IMR-90 (cell line): ENCODE data around the gene HAGH. TPM values are rescaled to one million over a fixed set of nuclear protein-coding genes. Genes with fewer than 3 reads are reported as not detected.

Experiments used
- ATAC-seq: fragments of 200-7000 bp; cut with Tn5 transposase; 2 replicates; pipeline ENCODE4 v1.9.1; 2020; ENCODE audit warnings: low read depth, mild to moderate bottlenecking, moderate library complexity
- BruUV-seq: library from RNA; stranded (reverse); fragments of 400-500 nt; replicated peaks from 2 replicates; lab custom pipeline; 2021; lab: Mats Ljungman, UMichigan
- CTCF ChIA-PET: fragments of 300-600 bp; formaldehyde crosslinking; extraction: SDS; loops from one replicate; lab custom pipeline; 2021; ENCODE audit warnings: antibody characterized with exemption; lab: Yijun Ruan, JAX
- POLR2A ChIA-PET: fragments of 300-600 bp; sonication (Branson Sonifier 250); formaldehyde crosslinking; loops from one replicate; lab custom pipeline; 2022; ENCODE audit warnings: antibody characterized with exemption; ENCODE audit not compliant: unreplicated experiment; lab: Charles Lee
- DNase-seq: peaks from one replicate; pipeline ENCODE4 v3.0.0; 2013
- H2AFZ ChIP-seq: replicated peaks from 2 replicates; pipeline ENCODE3; 2013; ENCODE audit warnings: low read length, mild to moderate bottlenecking; ENCODE audit not compliant: poor library complexity
- H2AK5ac ChIP-seq: 2 replicates; pipeline ENCODE4 v1.6.1; 2013; ENCODE audit warnings: low read depth, low read length, inconsistent platforms
- H2AK9ac ChIP-seq: replicated peaks from 2 replicates; pipeline ENCODE3; 2013; ENCODE audit warnings: mild to moderate bottlenecking, low read depth, low read length, moderate library complexity; ENCODE audit not compliant: poor library complexity
- H2BK120ac ChIP-seq: 2 replicates; pipeline ENCODE4 v1.6.1; 2013; ENCODE audit warnings: low read depth, low read length, inconsistent platforms
- H2BK15ac ChIP-seq: 3 replicates; pipeline ENCODE4 v1.6.1; 2013; ENCODE audit warnings: low read depth, low read length, inconsistent platforms
- H2BK20ac ChIP-seq: 2 replicates; pipeline ENCODE4 v1.6.1; 2013; ENCODE audit warnings: low read depth, mild to moderate bottlenecking, inconsistent platforms, low read length, moderate library complexity
- H2BK5ac ChIP-seq: 2 replicates; pipeline ENCODE4 v1.6.1; 2013; ENCODE audit warnings: mild to moderate bottlenecking, low read depth, low read length, inconsistent platforms; ENCODE audit not compliant: poor library complexity, severe bottlenecking
- H3K14ac ChIP-seq: replicated peaks from 2 replicates; pipeline ENCODE4 v1.6.1; 2013; ENCODE audit warnings: low read depth, low read length, inconsistent platforms
- H3K18ac ChIP-seq: 2 replicates; pipeline ENCODE4 v1.6.1; 2013; ENCODE audit warnings: low read depth, low read length, control low read depth
- H3K23ac ChIP-seq: 2 replicates; pipeline ENCODE4 v1.6.1; 2013; ENCODE audit warnings: low read depth, low read length, inconsistent platforms
- H3K27ac ChIP-seq: 2 replicates; pipeline ENCODE4 v1.5.1; 2013; ENCODE audit warnings: mild to moderate bottlenecking, control low read depth, low read length; ENCODE audit not compliant: insufficient read depth
- H3K27me3 ChIP-seq: 2 replicates; pipeline ENCODE4 v1.6.1; 2013; ENCODE audit warnings: low read length; ENCODE audit not compliant: control insufficient read depth, insufficient read depth
- H3K36me3 ChIP-seq: 2 replicates; pipeline ENCODE4 v1.6.1; 2013; ENCODE audit warnings: low read length, mixed read lengths; ENCODE audit not compliant: control insufficient read depth, insufficient read depth
- H3K4ac ChIP-seq: 2 replicates; pipeline ENCODE4 v1.6.1; 2013; ENCODE audit warnings: low read depth, low read length, inconsistent platforms
- H3K4me1 ChIP-seq: 2 replicates; pipeline ENCODE4 v1.6.1; 2013; ENCODE audit warnings: low read length, mixed read lengths; ENCODE audit not compliant: control insufficient read depth, insufficient read depth
- H3K4me2 ChIP-seq: 2 replicates; pipeline ENCODE4 v1.6.1; 2013; ENCODE audit warnings: low read depth, mild to moderate bottlenecking, control low read depth, low read length, moderate library complexity
- H3K4me3 ChIP-seq: 2 replicates; pipeline ENCODE4 v1.5.1; 2013; ENCODE audit warnings: low read depth, mild to moderate bottlenecking, control low read depth, low read length, moderate library complexity; ENCODE audit not compliant: insufficient read depth
- H3K56ac ChIP-seq: 2 replicates; pipeline ENCODE4 v1.6.1; 2013; ENCODE audit warnings: low read length, inconsistent platforms; ENCODE audit not compliant: insufficient read depth; ENCODE audit errors: extremely low read depth
- H3K79me1 ChIP-seq, 2 experiments: 2 replicates each; pipeline ENCODE4 v1.6.1; 2013; ENCODE audit warnings: low read length in 2 of 2, inconsistent platforms in 1 of 2, low read depth in 1 of 2
- H3K9ac ChIP-seq: 2 replicates; pipeline ENCODE4 v1.6.1; 2013; ENCODE audit warnings: low read depth, low read length, control low read depth
- H3K9me1 ChIP-seq: 2 replicates; pipeline ENCODE4 v1.6.1; 2013; ENCODE audit warnings: low read length, inconsistent platforms; ENCODE audit not compliant: insufficient read depth
- H3K9me3 ChIP-seq: 2 replicates; pipeline ENCODE4 v1.6.1; 2013; ENCODE audit warnings: low read length; ENCODE audit not compliant: control insufficient read depth, insufficient read depth
- H4K20me1 ChIP-seq: 2 replicates; pipeline ENCODE4 v1.6.1; 2013; ENCODE audit warnings: low read length, inconsistent platforms; ENCODE audit not compliant: insufficient read depth
- H4K5ac ChIP-seq: 2 replicates; pipeline ENCODE4 v1.6.1; 2013; ENCODE audit warnings: mild to moderate bottlenecking, low read depth, low read length, control low read depth
- H4K8ac ChIP-seq, 2 experiments: 2 replicates each; pipeline ENCODE4 v1.6.1; 2013; ENCODE audit warnings: low read depth in 2 of 2, low read length in 2 of 2, control low read depth in 1 of 2, inconsistent platforms in 1 of 2
- H4K91ac ChIP-seq: 2 replicates; pipeline ENCODE4 v1.6.1; 2013; ENCODE audit warnings: low read depth, low read length, inconsistent platforms; ENCODE audit not compliant: insufficient read depth
- BHLHE40 ChIP-seq: fragments of 150-350 bp; IDR thresholded peaks from 2 replicates; pipeline ENCODE4 v1.6.1; 2016; ENCODE audit warnings: mild to moderate bottlenecking, low read depth, low read length
- CEBPB ChIP-seq: IDR thresholded peaks from 2 replicates; pipeline ENCODE4 v1.6.1; 2012; ENCODE audit warnings: low read depth, low read length, improper control_type of control experiment
- CHD1 ChIP-seq: IDR thresholded peaks from 2 replicates; pipeline ENCODE4 v1.6.1; 2012; ENCODE audit warnings: low read depth, low read length, improper control_type of control experiment
- FOS ChIP-seq: fragments of 150-350 bp; IDR thresholded peaks from 2 replicates; pipeline ENCODE4 v1.6.1; 2016; ENCODE audit warnings: low read depth, low read length
- MAFK ChIP-seq: IDR thresholded peaks from 2 replicates; pipeline ENCODE4 v1.6.1; 2012; ENCODE audit warnings: low read depth, low read length, improper control_type of control experiment
- MAZ ChIP-seq: IDR thresholded peaks from 2 replicates; pipeline ENCODE4 v1.6.1; 2012; ENCODE audit warnings: low read depth, mild to moderate bottlenecking, low read length, improper control_type of control experiment, moderate library complexity, borderline replicate concordance
- MXI1 ChIP-seq: IDR thresholded peaks from 2 replicates; pipeline ENCODE4 v1.6.1; 2012; ENCODE audit warnings: low read depth, mild to moderate bottlenecking, low read length, moderate library complexity, borderline replicate concordance
- NFE2L2 ChIP-seq: fragments of 150-350 bp; IDR thresholded peaks from 2 replicates; pipeline ENCODE4 v1.6.1; 2016; ENCODE audit warnings: low read depth, mild to moderate bottlenecking, low read length
- POLR2A ChIP-seq: IDR thresholded peaks from 2 replicates; pipeline ENCODE4 v1.6.1; 2012; ENCODE audit warnings: mild to moderate bottlenecking, low read depth, low read length
- RAD21 ChIP-seq: IDR thresholded peaks from 2 replicates; pipeline ENCODE4 v1.6.1; 2012; ENCODE audit warnings: low read length, improper control_type of control experiment
- RCOR1 ChIP-seq: IDR thresholded peaks from 2 replicates; pipeline ENCODE4 v1.6.1; 2012; ENCODE audit warnings: mild to moderate bottlenecking, low read length, improper control_type of control experiment; ENCODE audit not compliant: insufficient replicate concordance
- RFX5 ChIP-seq: IDR thresholded peaks from 2 replicates; pipeline ENCODE4 v1.8.0; 2012; ENCODE audit warnings: low read depth, mild to moderate bottlenecking, low read length, moderate library complexity
- SMC3 ChIP-seq: fragments of 150-350 bp; IDR thresholded peaks from 2 replicates; pipeline ENCODE4 v1.6.1; 2016; ENCODE audit warnings: low read depth, mild to moderate bottlenecking, antibody characterized with exemption, low read length, moderate library complexity
- WGBS, 2 experiments: methylation state at CpG; one replicate each; pipeline versions ENCODE4 v1.1.5 to v1.1.7; 2013; ENCODE audit warnings: missing lambda C conversion rate in 2 of 2; ENCODE audit not compliant: insufficient read length in 1 of 2; ENCODE audit errors: extremely low coverage in 2 of 2; 5-methylcytosine and 5-hydroxymethylcytosine counted together
- dilution Hi-C: fragments of 300-500 bp; cut with HindIII; formaldehyde crosslinking; loops from one replicate; pipeline ENCODE4 v1.14.3; 2018; ENCODE audit warnings: low sequenced_read_pairs; ENCODE audit not compliant: unreplicated experiment
- in situ Hi-C: fragments of 300-500 bp; cut with MboI; formaldehyde crosslinking; loops from 3 replicates; pipeline ENCODE4 v1.14.3; 2019; ENCODE audit warnings: low sequenced_read_pairs, inconsistent platforms, mixed read lengths
- intact Hi-C: fragments of 100-400 bp; cut with micrococcal nuclease; formaldehyde crosslinking; loops from 2 replicates; pipeline ENCODE4 v1.10.0; 2022
- polyA plus RNA-seq, 3 experiments: library from polyadenylated mRNA; depleted of rRNA; stranded (reverse); fragments of >200 nt; gene quantifications; 2 replicates each; pipeline ENCODE4 v1.2.3, GENCODE V29; 2012; ENCODE audit warnings: low replicate concordance in 1 of 3
- total RNA-seq: library from RNA; depleted of rRNA; stranded (reverse); fragments of >200 nt; gene quantifications from 2 replicates; pipeline ENCODE4 v1.2.3, GENCODE V29; 2012
- TF ChIP-seq, protein P1 (sequence below): conservative IDR thresholded peaks from 2 replicates; pipeline ENCODE4 v1.5.1; 2012; ENCODE audit warnings: mild to moderate bottlenecking, low read depth, low read length, improper control_type of control experiment
- TF ChIP-seq, protein P2 (sequence below): fragments of 150-350 bp; IDR thresholded peaks from 2 replicates; pipeline ENCODE4 v1.6.1; 2017; ENCODE audit warnings: mild to moderate bottlenecking, antibody characterized with exemption, low read length, low read depth
- TF ChIP-seq, protein P3 (sequence below): fragments of 150-350 bp; IDR thresholded peaks from 2 replicates; pipeline ENCODE4 v1.6.1; 2016; ENCODE audit warnings: low read depth, mild to moderate bottlenecking, low read length, moderate library complexity, borderline replicate concordance

Gene HAGH
- total and polyA plus RNA-seq, 2 of the 4 experiments (the other 2 are of a cell fraction): 30.8 to 52.2 TPM

DNA sequence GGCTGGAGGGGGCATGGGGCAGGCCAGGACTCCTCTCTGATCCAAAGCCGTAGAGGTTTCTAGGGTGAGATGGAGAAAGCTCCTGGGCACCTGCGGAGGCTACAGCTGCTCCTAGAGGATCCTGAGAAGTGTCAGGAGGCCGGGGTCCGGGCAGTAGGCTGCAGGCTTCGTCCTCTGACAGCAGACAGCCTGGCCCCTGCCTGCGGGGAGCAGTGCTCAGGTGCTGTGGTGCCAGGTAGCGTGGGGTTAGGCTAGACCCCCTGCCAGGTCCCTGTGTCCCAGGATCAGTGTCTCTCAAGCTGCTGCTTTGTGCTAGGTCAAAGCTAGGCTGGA lies 52.2 kb downstream of the HAGH start:
- Histone ChIP-seq H2BK5ac (no peak overlapping the region), H3K23ac (no peak overlapping the region), H2AK5ac (no peak overlapping the region; the same call in 1 of the 2 replicates), H3K79me1 (peaks cover 12 to 61% of the 10 kb centered on the region in 2 experiments), H2AK9ac (peak overlapping the region; percentile 89), H3K36me3 (peaks cover 26% of the 10 kb centered on the region; the same call in 1 of the 2 replicates), H3K4me1 (peaks cover 13% of the 10 kb centered on the region), H2AFZ (peak overlapping the region; percentile 94), H3K9ac (peak overlapping the region; percentile 37), H3K4me2 (peak overlapping the region; percentile 93; the same call in 1 of the 2 replicates), H4K5ac (no peak overlapping the region), H3K4ac (no peak overlapping the region), H4K91ac (no peak overlapping the region), H2BK20ac (no peak overlapping the region), H3K27me3 (no peaks in the 10 kb centered on the region), H3K4me3 (peak overlapping the region; percentile 93; the same call in 1 of the 2 replicates), H3K18ac (no peak overlapping the region), H2BK120ac (no peak overlapping the region), H4K8ac (no peak overlapping the region; a peak in 1 of 4 replicates), H3K9me3 (no peaks in the 10 kb centered on the region), H3K9me1 (0 out of 2 replicates have a peak, but pooled peaks cover 3% of the 10 kb centered on the region), H2BK15ac (no peak overlapping the region), H3K27ac (no peak overlapping the region; the same call in 1 of the 2 replicates), H3K14ac (peak overlapping the region; percentile 15; the same call in 1 of the 2 replicates), H4K20me1 (peaks cover 31% of the 10 kb centered on the region), H3K56ac (no peak overlapping the region)
- in situ Hi-C loops: no loop called here
- DNase-seq: no peak
- no TSS peak for BruUV-seq
- POLR2A ChIA-PET: no interaction called here
- 100% methylated on average over 2 of the region's 7 CpGs; no CpG with 5 or more reads in 1 of the 2 experiments for WGBS, 2 experiments
- TF ChIP-seq MAFK (no peak), NFE2L2 (no peak), MXI1 (no peak), RAD21 (no peak), SMC3 (no peak), CEBPB (no peak), FOS (no peak), RFX5 (no peak), POLR2A (no peak), CHD1 (no peak), MAZ (no peak), RCOR1 (no peak), BHLHE40 (no peak)
- TF ChIP-seq, protein P1, sequence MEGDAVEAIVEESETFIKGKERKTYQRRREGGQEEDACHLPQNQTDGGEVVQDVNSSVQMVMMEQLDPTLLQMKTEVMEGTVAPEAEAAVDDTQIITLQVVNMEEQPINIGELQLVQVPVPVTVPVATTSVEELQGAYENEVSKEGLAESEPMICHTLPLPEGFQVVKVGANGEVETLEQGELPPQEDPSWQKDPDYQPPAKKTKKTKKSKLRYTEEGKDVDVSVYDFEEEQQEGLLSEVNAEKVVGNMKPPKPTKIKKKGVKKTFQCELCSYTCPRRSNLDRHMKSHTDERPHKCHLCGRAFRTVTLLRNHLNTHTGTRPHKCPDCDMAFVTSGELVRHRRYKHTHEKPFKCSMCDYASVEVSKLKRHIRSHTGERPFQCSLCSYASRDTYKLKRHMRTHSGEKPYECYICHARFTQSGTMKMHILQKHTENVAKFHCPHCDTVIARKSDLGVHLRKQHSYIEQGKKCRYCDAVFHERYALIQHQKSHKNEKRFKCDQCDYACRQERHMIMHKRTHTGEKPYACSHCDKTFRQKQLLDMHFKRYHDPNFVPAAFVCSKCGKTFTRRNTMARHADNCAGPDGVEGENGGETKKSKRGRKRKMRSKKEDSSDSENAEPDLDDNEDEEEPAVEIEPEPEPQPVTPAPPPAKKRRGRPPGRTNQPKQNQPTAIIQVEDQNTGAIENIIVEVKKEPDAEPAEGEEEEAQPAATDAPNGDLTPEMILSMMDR: no peak
- TF ChIP-seq, protein P2, sequence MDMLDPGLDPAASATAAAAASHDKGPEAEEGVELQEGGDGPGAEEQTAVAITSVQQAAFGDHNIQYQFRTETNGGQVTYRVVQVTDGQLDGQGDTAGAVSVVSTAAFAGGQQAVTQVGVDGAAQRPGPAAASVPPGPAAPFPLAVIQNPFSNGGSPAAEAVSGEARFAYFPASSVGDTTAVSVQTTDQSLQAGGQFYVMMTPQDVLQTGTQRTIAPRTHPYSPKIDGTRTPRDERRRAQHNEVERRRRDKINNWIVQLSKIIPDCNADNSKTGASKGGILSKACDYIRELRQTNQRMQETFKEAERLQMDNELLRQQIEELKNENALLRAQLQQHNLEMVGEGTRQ: no peak
- TF ChIP-seq, protein P3, sequence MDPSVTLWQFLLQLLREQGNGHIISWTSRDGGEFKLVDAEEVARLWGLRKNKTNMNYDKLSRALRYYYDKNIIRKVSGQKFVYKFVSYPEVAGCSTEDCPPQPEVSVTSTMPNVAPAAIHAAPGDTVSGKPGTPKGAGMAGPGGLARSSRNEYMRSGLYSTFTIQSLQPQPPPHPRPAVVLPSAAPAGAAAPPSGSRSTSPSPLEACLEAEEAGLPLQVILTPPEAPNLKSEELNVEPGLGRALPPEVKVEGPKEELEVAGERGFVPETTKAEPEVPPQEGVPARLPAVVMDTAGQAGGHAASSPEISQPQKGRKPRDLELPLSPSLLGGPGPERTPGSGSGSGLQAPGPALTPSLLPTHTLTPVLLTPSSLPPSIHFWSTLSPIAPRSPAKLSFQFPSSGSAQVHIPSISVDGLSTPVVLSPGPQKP: no peak
- ATAC-seq: no peak
- dilution Hi-C loops: no loop called here
- intact Hi-C loops: no loop called here
- CTCF ChIA-PET: interaction anchor here (0.9 kb wide), 1 partner anchor 37 kb away, joined by 3 read pairs; no protein-coding TSS in a partner anchor
